B cell (primary cell): ENCODE data around the gene AP4M1. TPM values are rescaled to one million over a fixed set of nuclear protein-coding genes. Genes with fewer than 3 reads are reported as not detected.

Experiments used
- ATAC-seq: fragments of 200-7000 bp; cut with Tn5 transposase; one replicate; pipeline ENCODE4 v1.10.0; 2021; ENCODE audit warnings: low read depth, mild to moderate bottlenecking, moderate number of reproducible peaks, moderate library complexity
- CTCF ChIA-PET: fragments of 350-600 bp; sonication (Branson Sonifier 250); formaldehyde crosslinking; loops from one replicate; lab custom pipeline; 2021; ENCODE audit warnings: antibody characterized with exemption, inconsistent platforms; lab: Charles Lee
- POLR2A ChIA-PET: fragments of 350-600 bp; sonication (Branson Sonifier 250); formaldehyde crosslinking; loops from one replicate; lab custom pipeline; 2021; ENCODE audit warnings: antibody characterized with exemption; lab: Charles Lee
- DNase-seq: peaks from one replicate; pipeline ENCODE4 v3.0.0; 2013
- H2AFZ ChIP-seq: 2 replicates; pipeline ENCODE4 v1.6.1; 2012; ENCODE audit warnings: mild to moderate bottlenecking, low read depth, low read length; ENCODE audit not compliant: insufficient read depth, poor library complexity, severe bottlenecking
- H3K27ac ChIP-seq, 2 donors: 1 replicate in 1 of 2; 2 replicates in 1 of 2; pipeline ENCODE4 v1.5.1; 2012 to 2013; ENCODE audit warnings: low read length in 2 of 2, mild to moderate bottlenecking in 2 of 2, moderate library complexity in 1 of 2
- H3K27me3 ChIP-seq, 4 experiments: fragments of 200-600 bp in 1 of 4; sonication (generic) in 1 of 4; replicated peaks in 1 of 4; 1 replicate in 2 of 4; 2 replicates in 2 of 4; pipeline versions ENCODE4 v1.6.1 to v1.7.0; 2013 to 2016; ENCODE audit warnings: low read length in 3 of 4, mild to moderate bottlenecking in 2 of 4, mixed read lengths in 1 of 4, moderate library complexity in 1 of 4; ENCODE audit not compliant: insufficient read depth in 4 of 4, control insufficient read depth in 3 of 4; ENCODE audit errors: control extremely low read depth in 1 of 4
- H3K36me3 ChIP-seq, 2 experiments: replicated peaks in 1 of 2; 1 replicate in 1 of 2; 2 replicates in 1 of 2; pipeline versions ENCODE4 v1.6.1 to v1.7.1; 2013; ENCODE audit warnings: low read length in 1 of 2; ENCODE audit not compliant: insufficient read depth in 2 of 2, control insufficient read depth in 1 of 2; ENCODE audit errors: control extremely low read depth in 1 of 2, extremely low read depth in 1 of 2
- H3K4me1 ChIP-seq, 2 donors: fragments of 200-600 bp in 1 of 2; sonication (generic) in 1 of 2; 1 replicate in 1 of 2; 2 replicates in 1 of 2; pipeline versions ENCODE4 v1.5.1 to v1.6.1; 2013 to 2017; ENCODE audit warnings: low read length in 2 of 2; ENCODE audit not compliant: control insufficient read depth in 2 of 2, insufficient read depth in 2 of 2
- H3K4me2 ChIP-seq: replicated peaks from 2 replicates; pipeline ENCODE3; 2012; ENCODE audit warnings: mild to moderate bottlenecking, low read depth, low read length; ENCODE audit not compliant: poor library complexity, severe bottlenecking
- H3K4me3 ChIP-seq, 5 experiments: fragments of 200-600 bp in 1 of 5; sonication (generic) in 1 of 5; 1 replicate in 3 of 5; 2 replicates in 2 of 5; pipeline versions ENCODE4 v1.5.1 to v1.7.0; 2011 to 2016; ENCODE audit warnings: low read length in 4 of 5, mild to moderate bottlenecking in 4 of 5, low read depth in 2 of 5, control low read depth in 1 of 5, moderate library complexity in 1 of 5; ENCODE audit not compliant: insufficient read depth in 1 of 5; ENCODE audit errors: control extremely low read depth in 1 of 5, extremely low read depth in 1 of 5
- H3K79me2 ChIP-seq: fragments of 200-600 bp; sonication (generic); one replicate; pipeline ENCODE4 v1.6.0; 2016; ENCODE audit warnings: low read length; ENCODE audit not compliant: control insufficient read depth, insufficient read depth
- H3K9ac ChIP-seq: fragments of 200-600 bp; sonication (generic); 2 replicates; pipeline ENCODE4 v1.6.1; 2017; ENCODE audit warnings: mild to moderate bottlenecking, low read length, moderate library complexity
- H3K9me3 ChIP-seq, 3 donors: one replicate each; pipeline versions ENCODE4 v1.6.1 to v1.7.1; 2013; ENCODE audit warnings: low read length in 2 of 3; ENCODE audit not compliant: control insufficient read depth in 2 of 3, insufficient read depth in 1 of 3; ENCODE audit errors: control extremely low read depth in 1 of 3
- H4K20me1 ChIP-seq: 2 replicates; pipeline ENCODE4 v1.6.0; 2012; ENCODE audit warnings: mild to moderate bottlenecking, low read length; ENCODE audit not compliant: insufficient read depth, control insufficient read depth, poor library complexity, severe bottlenecking
- H3K27ac Mint-ChIP-seq: one replicate; pipeline ENCODE4 v1.8.0; 2021; ENCODE audit warnings: mixed read lengths
- H3K27me3 Mint-ChIP-seq: one replicate; pipeline ENCODE4 v1.8.0; 2021; ENCODE audit warnings: mixed read lengths
- H3K4me1 Mint-ChIP-seq: one replicate; pipeline ENCODE4 v1.8.0; 2021; ENCODE audit warnings: mixed read lengths
- H3K4me3 Mint-ChIP-seq: one replicate; pipeline ENCODE4 v1.8.0; 2021; ENCODE audit warnings: mixed read lengths
- H3K9me3 Mint-ChIP-seq: one replicate; pipeline ENCODE4 v1.8.0; 2022; ENCODE audit warnings: mixed read lengths; ENCODE audit not compliant: insufficient read depth
- CTCF ChIP-seq: fragments of 200-600 bp; IDR thresholded peaks from one replicate; pipeline ENCODE4 v1.8.0; 2022; ENCODE audit warnings: antibody characterized with exemption, mild to moderate bottlenecking
- EZH2 ChIP-seq: IDR thresholded peaks from 2 replicates; pipeline ENCODE4 v1.6.1; 2012; ENCODE audit warnings: borderline replicate concordance, low read depth, mild to moderate bottlenecking, moderate library complexity, low read length; ENCODE audit not compliant: insufficient read depth, poor library complexity, severe bottlenecking
- WGBS: methylation state at CpG from one replicate; pipeline ENCODE4 v1.1.5; 2013; ENCODE audit warnings: missing lambda C conversion rate; ENCODE audit not compliant: insufficient coverage; 5-methylcytosine and 5-hydroxymethylcytosine counted together
- intact Hi-C: fragments of 100-400 bp; cut with micrococcal nuclease; formaldehyde crosslinking; loops from one replicate; pipeline ENCODE4 v1.10.0; 2022
- polyA plus RNA-seq: library from polyadenylated mRNA; depleted of rRNA; stranded (reverse); fragments of >200 nt; gene quantifications from 2 replicates; pipeline ENCODE4 v1.2.3, GENCODE V29; 2012
- total RNA-seq, 2 donors: library from RNA; stranded (reverse); fragments of 120-200 nt in 1 of 2; gene quantifications; 1 replicate in 1 of 2; 2 replicates in 1 of 2; pipeline versions ENCODE4 v1.2.3 to v1.2.4, GENCODE V29; 2013 to 2022

AP4M1 gene
- total and polyA plus RNA-seq, 2 donors (not counting 1 experiment from before 2014, with no cell fraction given): 9.0 to 17.6 TPM

- no peak for DNase-seq
- Mint-ChIP-seq H3K9me3 (no peaks in the 10 kb centered on the region), H3K4me1 (peaks cover 57% of the 10 kb centered on the region), H3K27me3 (no peaks in the 10 kb centered on the region), H3K4me3 (no peak overlapping the region), H3K27ac (peak overlapping the region; percentile 59)
- Histone ChIP-seq H3K4me2 (no peak overlapping the region), H4K20me1 (peaks cover 28% of the 10 kb centered on the region), H3K36me3 (peaks cover 0 to 54% of the 10 kb centered on the region in 2 experiments), H3K4me3 (no peak overlapping the region), H2AFZ (no peak overlapping the region), H3K27ac (peak overlapping the region in 1 of 2 donors; percentile 25), H3K4me1 (peaks cover 41 to 58% of the 10 kb centered on the region in 2 donors), H3K27me3 (no peaks in the 10 kb centered on the region), H3K79me2 (peaks cover 64% of the 10 kb centered on the region), H3K9me3 (no peaks in the 10 kb centered on the region), H3K9ac (no peak overlapping the region)
- TF ChIP-seq EZH2 (no peak), CTCF (no peak)
- ATAC-seq: no peak
- ChIA-PET CTCF (interaction anchor here (0.8 to 1.1 kb wide), 2 partner anchors 15 to 64 kb away, joined by 3 read pairs; no protein-coding TSS in a partner anchor), POLR2A (no interaction called here)
- 98% methylated on average over 6 of the region's 16 CpGs for WGBS
- intact Hi-C loops: no loop called here
These were observed 52.5 kb downstream of the AP4M1 start for GRCh38 chr7:100153708-100154535.
